Hematopoietic multipotent progenitor cell treated with erythropoietin and hydrocortisone succinate and interleukin-3 and kit ligand, for 15 days (in vitro differentiated cells): Measurements from ENCODE around the gene PXT1.
A peak's percentile ranks its signal among the peaks of the same experiment; 100 is the strongest.
"Not testable (repeated sequence)": the region's sequence is repeated elsewhere in the genome, so short reads cannot be mapped to it uniquely, and the experiment has no call there.

Experiments used
- DNase-seq: peaks from one replicate; pipeline ENCODE4 v3.0.0-alpha.2; 2015; ENCODE audit warnings: low spot score

PXT1 gene

GRCh38 chr6:36443471-36444428 lies 1.1 kb upstream of the PXT1 start:
- peak; percentile 53 for DNase-seq

DNA sequence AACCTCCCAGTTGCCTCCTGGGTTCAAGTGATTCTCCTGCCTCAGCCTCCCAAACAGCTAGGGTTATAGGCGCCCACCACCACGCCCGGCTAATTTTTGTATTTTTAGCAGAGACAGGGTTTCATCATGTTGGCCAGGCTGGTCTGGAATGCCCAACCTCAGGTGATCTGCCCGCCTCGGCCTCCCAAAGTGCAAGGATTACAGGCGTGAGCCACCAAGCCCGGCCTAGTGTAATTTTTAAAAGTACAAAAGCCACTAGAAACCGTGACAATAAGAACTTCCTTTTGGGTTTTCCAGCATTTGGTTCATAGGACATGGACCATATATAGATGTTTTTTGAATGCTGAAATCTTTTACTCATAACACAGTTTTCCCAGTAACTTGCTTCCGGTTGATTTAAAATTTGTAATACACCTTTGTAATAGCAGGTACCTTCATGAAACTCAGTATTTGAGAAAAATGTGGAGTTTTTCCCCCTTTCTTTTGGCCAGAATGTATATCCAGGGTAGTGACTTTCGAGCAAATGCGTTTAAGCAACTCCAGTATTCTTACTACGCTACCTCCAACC lies 467 bp downstream of the PXT1 start:
- DNase-seq = no peak

GRCh38 chr6:36441307-36441894 lies 1.3 kb downstream of the PXT1 start:
- peak; percentile 98 for DNase-seq

DNA sequence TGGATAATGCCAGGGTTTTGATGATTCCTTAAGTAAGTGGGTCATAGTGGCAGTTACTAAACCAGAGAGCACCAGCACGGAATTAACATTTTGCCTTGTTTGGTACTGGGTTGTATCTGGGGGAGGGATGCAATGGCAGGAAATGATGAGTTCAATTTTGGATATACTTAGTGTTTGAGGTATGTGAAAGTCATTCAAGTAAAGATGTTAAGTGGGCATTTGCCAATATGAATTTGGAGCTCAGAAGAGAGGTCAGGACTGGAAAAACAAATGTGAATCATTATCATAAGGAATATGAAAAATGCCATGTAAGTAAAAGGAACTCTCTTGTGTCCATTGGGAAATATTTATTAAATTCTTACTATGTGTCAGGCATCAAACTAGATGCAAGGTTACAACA lies 6.2 kb downstream of the PXT1 start:
- no peak for DNase-seq

DNA sequence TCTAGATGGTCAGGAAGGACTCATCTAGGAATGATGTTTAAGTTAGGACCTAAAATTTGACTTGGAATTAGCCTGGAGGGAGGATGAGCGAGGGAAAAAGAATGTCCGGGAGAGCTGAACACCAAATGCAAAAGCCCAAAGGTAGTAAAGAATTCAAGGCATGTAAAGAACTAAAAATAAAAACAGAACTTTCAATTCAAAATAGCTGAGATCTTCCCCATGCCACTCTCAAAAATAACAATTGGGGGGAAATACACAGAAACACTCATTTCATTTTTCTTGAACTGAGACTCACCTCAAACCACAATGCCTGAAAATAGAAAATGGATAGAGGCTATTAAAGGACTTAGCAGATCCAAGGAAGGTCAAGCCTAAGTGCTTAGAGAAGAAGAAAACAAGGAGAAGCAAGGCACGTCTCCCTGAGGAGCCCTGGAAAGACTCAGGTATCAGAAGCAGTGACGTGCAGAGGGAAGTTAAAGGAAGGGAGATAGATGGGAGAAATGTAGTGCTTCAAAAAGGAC lies 10.4 kb downstream of the PXT1 start:
- no peak for DNase-seq

GRCh38 chr6:36431197-36431596 lies 11.5 kb downstream of the PXT1 start:
- DNase-seq = no peak

DNA sequence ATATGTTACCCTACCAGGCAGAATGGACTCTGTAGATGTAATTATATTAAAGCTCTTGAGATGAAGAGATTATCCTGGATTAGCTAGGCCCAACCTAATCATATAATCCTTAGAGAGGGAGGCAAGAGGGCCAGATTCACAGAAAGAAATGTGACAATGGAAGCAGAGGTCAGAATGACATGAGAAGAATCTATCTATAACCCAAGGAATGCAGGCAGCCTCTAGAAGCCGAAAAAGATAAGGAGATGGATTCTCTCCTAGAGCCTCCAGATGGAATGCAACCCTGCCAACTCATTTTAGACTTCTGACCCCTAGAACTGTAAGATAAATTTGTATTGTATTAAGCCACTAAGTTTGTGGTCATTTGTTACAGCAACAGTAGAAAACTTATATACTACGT lies 12.3 kb downstream of the PXT1 start:
- DNase-seq = no peak

DNA sequence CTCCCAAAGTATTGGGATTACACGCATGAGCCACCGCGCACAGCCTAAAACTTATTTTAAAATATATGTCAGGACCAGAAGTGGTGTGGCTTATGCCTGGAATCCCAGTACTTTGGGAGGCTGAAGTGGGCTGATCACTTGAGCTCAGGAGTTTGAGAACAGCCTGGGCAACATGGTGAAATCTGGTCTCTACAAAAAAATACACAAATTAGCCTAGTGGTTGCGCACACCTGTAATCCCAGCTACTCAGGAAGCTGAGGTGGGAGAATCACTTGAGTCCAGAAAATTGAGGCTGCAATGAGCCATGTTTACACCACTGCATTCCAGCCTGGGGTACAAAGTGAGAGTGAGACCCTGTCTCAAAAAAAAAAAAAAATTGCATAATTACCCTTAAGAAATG lies 13.7 kb downstream of the PXT1 start:
- DNase-seq = no peak

GRCh38 chr6:36426622-36427021 lies 16.0 kb downstream of the PXT1 start:
- no peak for DNase-seq

- DNase-seq = peak; percentile 97
These were observed 19.4 kb downstream of the PXT1 start for GRCh38 chr6:36423101-36423824.

DNA sequence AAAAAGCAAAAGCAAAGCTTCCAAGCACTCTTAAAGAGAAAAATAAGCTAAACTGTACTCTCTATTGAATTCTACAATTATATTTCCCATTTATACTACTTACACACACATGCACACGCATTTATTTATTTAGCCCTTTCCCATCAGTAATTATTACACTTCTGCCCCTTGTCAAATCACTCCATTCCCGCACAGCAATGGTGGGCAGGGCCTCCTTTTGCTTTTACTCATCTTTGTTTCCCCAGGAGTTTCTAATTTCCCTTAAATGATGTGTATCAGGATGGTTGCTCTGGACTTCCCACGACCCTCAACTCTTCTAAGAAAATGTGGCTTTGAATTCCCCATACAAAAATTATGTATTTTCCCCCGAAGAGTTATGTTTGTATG lies 19.9 kb downstream of the PXT1 start:
- DNase-seq = no peak

DNA sequence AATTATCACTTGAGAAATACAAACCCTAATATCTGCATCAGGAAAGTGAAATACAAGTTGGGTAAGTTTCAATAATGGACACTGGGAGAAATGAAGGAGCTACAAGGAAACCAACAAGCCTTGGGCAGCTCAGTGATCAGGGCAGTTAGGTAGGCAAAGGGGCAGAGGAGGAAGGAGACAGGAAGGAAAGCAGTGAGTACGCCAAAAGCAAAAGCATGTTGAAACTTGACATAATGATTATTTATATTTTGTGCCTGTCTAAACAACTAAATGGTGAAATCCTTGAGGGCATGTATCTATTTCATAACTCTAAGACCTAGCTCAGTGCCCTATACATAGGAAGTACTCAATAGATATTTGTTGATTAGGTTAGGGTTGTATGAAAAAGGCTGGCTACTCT lies 23.3 kb downstream of the PXT1 start:
- DNase-seq = no peak

- DNase-seq = no peak
These were observed 24.1 kb downstream of the PXT1 start for GRCh38 chr6:36418558-36418957.

- DNase-seq = no peak
These were observed 28.2 kb downstream of the PXT1 start for GRCh38 chr6:36414481-36414880.

DNA sequence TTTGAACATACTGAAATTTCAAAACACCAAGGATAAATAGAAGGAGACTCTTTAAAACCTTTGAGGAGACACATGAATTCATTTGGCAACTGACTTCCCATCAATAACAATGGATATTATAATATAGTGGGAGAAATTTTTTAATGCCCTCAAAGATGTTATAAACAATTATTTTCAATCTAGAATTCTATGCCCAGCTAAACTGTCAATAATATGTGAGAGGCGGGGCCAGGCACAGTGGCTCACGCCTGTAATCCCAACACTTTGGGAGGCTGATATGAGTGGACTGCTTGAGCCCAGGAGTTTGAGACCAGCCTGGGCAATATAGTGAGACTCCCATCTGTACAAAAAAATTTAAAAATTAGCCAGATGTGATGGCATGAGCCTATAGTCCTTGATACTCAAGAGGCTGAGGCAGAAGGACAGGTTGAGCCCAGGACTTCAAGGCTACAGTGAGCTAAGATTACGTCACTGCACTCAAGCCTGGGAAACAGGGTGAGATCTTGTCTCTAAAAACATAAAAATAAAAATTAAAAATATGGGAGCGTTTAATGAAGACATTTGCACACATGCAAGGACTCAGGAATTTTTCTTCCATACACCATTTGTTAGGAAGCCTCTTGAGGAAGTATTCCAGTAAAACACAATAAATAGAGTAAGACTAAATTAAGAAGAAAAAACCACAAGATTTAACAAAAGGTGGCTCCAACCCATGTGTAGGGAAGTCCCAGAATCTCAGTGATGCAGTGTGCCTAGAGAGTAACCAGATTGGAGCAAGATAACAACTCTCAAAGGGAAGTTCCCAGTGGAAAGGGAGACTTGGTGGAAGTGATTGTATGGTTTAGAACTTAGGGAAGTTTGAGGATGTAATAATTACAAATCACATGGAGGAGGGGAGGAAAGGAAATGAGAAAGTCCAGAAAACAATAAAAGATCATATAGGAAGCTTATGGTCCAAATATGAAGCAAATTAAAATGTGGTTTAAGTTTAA lies 28.9 kb downstream of the PXT1 start:
- DNase-seq = no peak

- not testable (repeated sequence) for DNase-seq
These were observed 32.9 kb downstream of the PXT1 start for GRCh38 chr6:36409718-36410117.

- no peak for DNase-seq
These were observed 38.5 kb downstream of the PXT1 start for GRCh38 chr6:36404164-36404563.

GRCh38 chr6:36402481-36402880 lies 40.2 kb downstream of the PXT1 start:
- DNase-seq = no peak

- DNase-seq = no peak
These were observed 42.7 kb downstream of the PXT1 start for GRCh38 chr6:36399970-36400369.

DNA sequence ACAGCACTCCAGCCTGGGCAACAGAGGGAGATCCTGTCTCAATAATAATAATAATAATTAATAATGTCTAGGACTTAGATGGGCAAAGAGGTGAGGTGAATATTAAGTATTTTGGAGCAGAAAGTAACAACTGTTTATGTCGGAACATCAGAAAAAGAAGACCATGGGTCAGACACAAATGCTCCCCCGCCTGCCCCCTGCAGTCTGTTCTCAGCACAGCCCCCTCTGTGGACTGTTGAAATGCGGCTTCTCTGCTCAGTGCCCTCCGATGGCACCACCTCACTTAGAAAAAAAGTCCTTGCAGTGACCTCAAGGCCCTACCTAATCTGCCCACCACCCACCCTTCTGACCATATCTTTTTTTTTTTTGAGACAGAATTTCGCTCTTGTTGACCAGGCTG lies 50.0 kb downstream of the PXT1 start:
- no peak for DNase-seq

DNA sequence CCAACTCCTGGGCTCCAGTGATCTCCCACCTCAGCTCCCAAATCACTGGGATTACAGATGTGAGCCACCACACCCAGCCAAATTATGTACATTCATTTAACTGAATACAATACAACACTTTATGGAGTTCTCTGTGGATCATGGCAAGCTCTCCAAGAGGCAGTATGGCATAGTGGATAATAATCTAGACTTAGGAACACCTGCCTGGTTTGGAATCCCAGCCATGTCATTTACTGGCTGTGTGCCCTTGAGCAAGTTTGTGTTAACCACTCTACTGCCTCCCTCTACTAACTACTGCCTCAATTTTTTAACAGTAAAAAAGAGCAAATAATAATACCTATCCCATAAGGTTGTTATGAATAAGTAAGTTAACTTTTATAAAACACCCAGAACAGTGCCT lies 53.3 kb downstream of the PXT1 start:
- DNase-seq = no peak
